Lung (tissue), 12 donors: ENCODE data around the gene ILRUN. TPM values are rescaled to one million over a fixed set of nuclear protein-coding genes. Genes with fewer than 3 reads are reported as not detected.
A peak's percentile ranks its signal among the peaks of the same experiment; 100 is the strongest.
"Not testable (repeated sequence)": the region's sequence is repeated elsewhere in the genome, so short reads cannot be mapped to it uniquely, and the experiment has no call there.

Experiments
- ATAC-seq: fragments of 200-7000 bp; cut with Tn5 transposase; one replicate; pipeline ENCODE4 v1.9.1; 2020; ENCODE audit warnings: moderate number of reproducible peaks; ENCODE audit not compliant: insufficient read depth, low FRiP score
- DNase-seq, 3 donors: peaks; one replicate each; pipeline ENCODE4 v3.0.0-alpha.2; 2013 to 2017
- H3K27ac ChIP-seq, 2 donors: one replicate each; pipeline ENCODE4 v1.5.1; 2013; ENCODE audit warnings: mild to moderate bottlenecking in 2 of 2, moderate library complexity in 2 of 2, control low read depth in 1 of 2, inconsistent platforms in 1 of 2, low read depth in 1 of 2, low read length in 1 of 2
- H3K27me3 ChIP-seq, 3 donors: one replicate each; pipeline ENCODE4 v1.5.1; 2013; ENCODE audit warnings: low read length in 2 of 3; ENCODE audit not compliant: control insufficient read depth in 3 of 3, insufficient read depth in 3 of 3
- H3K36me3 ChIP-seq, 4 donors: one replicate each; pipeline ENCODE4 v1.5.1; 2013; ENCODE audit warnings: low read length in 4 of 4, mild to moderate bottlenecking in 1 of 4, moderate library complexity in 1 of 4; ENCODE audit not compliant: control insufficient read depth in 4 of 4, insufficient read depth in 4 of 4
- H3K4me1 ChIP-seq, 5 donors: one replicate each; pipeline ENCODE4 v1.5.1; 2013; ENCODE audit warnings: low read length in 5 of 5, mild to moderate bottlenecking in 2 of 5, moderate library complexity in 1 of 5; ENCODE audit not compliant: control insufficient read depth in 5 of 5, insufficient read depth in 5 of 5
- H3K4me3 ChIP-seq: one replicate; pipeline ENCODE4 v1.5.1; 2013; ENCODE audit warnings: mild to moderate bottlenecking, control low read depth, moderate library complexity
- H3K9ac ChIP-seq, 2 donors: one replicate each; pipeline ENCODE4 v1.5.1; 2013; ENCODE audit warnings: low read length in 2 of 2, control low read depth in 1 of 2; ENCODE audit not compliant: insufficient read depth in 1 of 2
- H3K9me3 ChIP-seq, 4 donors: one replicate each; pipeline ENCODE4 v1.5.1; 2013; ENCODE audit warnings: low read length in 3 of 4, mild to moderate bottlenecking in 1 of 4, moderate library complexity in 1 of 4; ENCODE audit not compliant: control insufficient read depth in 4 of 4, insufficient read depth in 3 of 4
- WGBS, 2 donors: extraction: QIAGEN DNeasy Blood & Tissue Kit; methylation state at CpG; one replicate each; pipeline ENCODE4 v1.1.7; 2013; 5-methylcytosine and 5-hydroxymethylcytosine counted together
- polyA plus RNA-seq, 2 donors: library from polyadenylated mRNA; stranded (reverse); fragments of 200-250 nt; gene quantifications; one replicate each; pipeline ENCODE4 v1.2.1, GENCODE V29; 2013
- total RNA-seq, 2 donors: library from RNA; depleted of rRNA in 1 of 2; stranded (reverse); fragments of >200 nt in 1 of 2; gene quantifications; one replicate each; pipeline ENCODE4 v1.2.1, GENCODE V29; 2014 to 2021
- TF ChIP-seq, protein P1 (sequence below): IDR thresholded peaks from 2 replicates; pipeline ENCODE4 v1.5.1; 2012; ENCODE audit warnings: mild to moderate bottlenecking; ENCODE audit errors: control extremely low read depth, extremely low read depth
- donor health status: control.
- donor health status: control.
- donor health status: Bipolar disorder and iron deficiency.
- donor health status: healthy.
- donor health status: DM: yes; HTN: yes; CAD: no.

ILRUN gene
- total and polyA plus RNA-seq, 4 donors: 51.9 to 70.1 (median 56.0) TPM

DNA sequence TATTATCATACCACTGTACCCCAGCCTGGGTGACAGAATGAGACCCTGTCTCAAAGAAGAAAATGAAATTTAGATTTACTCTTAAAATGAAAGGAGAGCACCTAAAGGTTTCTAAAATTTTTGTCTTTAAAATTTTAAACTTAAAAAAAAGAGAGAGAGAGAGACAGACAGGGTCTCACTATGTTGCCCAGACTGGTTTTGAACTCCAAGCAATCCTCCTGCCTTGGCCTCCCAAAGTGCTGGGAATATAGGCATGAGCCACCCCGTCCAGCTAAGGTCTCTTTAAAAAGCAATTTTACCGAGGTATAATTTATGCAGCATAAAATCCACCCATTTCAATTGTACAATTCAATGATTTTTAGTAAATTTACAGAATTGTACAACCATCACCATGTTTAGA lies 33.2 kb downstream of the ILRUN start:
- ATAC-seq: no peak

DNA sequence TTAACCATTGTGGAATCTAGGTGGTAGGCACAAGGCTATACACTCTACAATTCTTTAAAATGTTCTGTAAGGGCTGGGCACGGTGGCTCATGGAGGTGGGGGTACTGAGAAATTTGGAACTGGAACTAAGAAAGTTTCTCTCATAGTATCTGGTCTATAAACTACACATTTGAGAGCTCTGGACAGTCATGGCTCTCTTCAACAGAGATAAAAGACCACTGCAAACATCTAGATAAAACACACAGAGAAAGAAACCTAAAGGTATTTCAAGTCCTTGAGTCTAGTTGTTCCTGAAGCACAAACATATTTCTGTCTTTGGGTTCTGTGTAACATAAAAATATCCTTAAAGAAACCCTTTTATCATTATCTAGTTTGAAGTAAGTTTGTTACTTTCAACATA lies 35.2 kb downstream of the ILRUN start:
- Histone ChIP-seq H3K27ac (no peak overlapping the region), H3K9me3 (no peaks in the 10 kb centered on the region), H3K4me1 (peaks cover 6 to 33% (median 14%) of the 10 kb centered on the region in 5 donors), H3K9ac (no peak overlapping the region), H3K27me3 (no peaks in the 10 kb centered on the region), H3K36me3 (no peaks in the 10 kb centered on the region), H3K4me3 (no peak overlapping the region)
- ATAC-seq (no peak), DNase-seq (no peak)
- TF ChIP-seq, protein P1, sequence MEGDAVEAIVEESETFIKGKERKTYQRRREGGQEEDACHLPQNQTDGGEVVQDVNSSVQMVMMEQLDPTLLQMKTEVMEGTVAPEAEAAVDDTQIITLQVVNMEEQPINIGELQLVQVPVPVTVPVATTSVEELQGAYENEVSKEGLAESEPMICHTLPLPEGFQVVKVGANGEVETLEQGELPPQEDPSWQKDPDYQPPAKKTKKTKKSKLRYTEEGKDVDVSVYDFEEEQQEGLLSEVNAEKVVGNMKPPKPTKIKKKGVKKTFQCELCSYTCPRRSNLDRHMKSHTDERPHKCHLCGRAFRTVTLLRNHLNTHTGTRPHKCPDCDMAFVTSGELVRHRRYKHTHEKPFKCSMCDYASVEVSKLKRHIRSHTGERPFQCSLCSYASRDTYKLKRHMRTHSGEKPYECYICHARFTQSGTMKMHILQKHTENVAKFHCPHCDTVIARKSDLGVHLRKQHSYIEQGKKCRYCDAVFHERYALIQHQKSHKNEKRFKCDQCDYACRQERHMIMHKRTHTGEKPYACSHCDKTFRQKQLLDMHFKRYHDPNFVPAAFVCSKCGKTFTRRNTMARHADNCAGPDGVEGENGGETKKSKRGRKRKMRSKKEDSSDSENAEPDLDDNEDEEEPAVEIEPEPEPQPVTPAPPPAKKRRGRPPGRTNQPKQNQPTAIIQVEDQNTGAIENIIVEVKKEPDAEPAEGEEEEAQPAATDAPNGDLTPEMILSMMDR: no peak
- WGBS, 2 donors: 80 to 93% methylated on average over 1 of the region's 1 CpG

More for the DNA sequence above, 33.2 kb downstream of the ILRUN start:
- H3K27ac ChIP-seq: no peak overlapping the region
- H3K9me3 ChIP-seq: no peaks in the 10 kb centered on the region
- peaks cover 5 to 23% (median 10%) of the 10 kb centered on the region in 5 donors for H3K4me1 ChIP-seq
- no peak overlapping the region for H3K9ac ChIP-seq
- 82 to 85% methylated on average over 2 of the region's 2 CpGs for WGBS, 2 donors
- no peak overlapping the region for H3K4me3 ChIP-seq
- no peaks in the 10 kb centered on the region for H3K36me3 ChIP-seq
- no peak for DNase-seq
- no peaks in the 10 kb centered on the region for H3K27me3 ChIP-seq
- TF ChIP-seq, protein P1: no peak

DNA sequence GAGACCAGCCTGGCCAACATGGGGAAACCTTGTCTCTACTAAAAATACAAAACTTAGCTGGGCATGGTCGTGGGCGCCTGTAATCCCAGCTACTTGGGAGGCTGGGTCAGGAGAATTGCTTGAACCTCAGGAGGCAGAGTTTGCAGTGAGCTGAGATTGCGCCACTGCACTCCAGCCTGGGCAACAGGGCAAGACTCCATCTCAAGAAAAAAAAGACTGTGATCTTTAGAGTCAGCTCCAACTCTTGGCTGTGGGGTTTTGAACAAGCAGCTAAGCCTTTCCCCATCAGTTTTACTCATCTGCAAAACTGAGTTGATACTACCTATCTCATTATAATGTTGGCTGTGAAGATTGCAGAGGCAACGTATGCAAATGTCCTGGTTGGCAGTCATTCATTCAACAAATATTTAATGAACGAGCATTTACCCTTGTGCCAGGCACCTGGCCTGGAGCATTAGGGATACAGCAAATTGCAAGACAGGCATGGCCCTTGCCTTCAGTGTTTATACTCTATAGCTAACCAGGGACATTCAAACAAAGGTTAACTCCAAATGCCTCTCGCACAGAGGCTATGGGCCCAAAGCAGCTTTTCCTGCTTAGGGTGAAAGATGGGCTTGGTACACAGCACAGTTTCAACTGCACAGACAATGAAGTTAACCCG lies 37.8 kb downstream of the ILRUN start:
- Histone ChIP-seq H3K4me3 (no peak overlapping the region), H3K27me3 (no peaks in the 10 kb centered on the region), H3K4me1 (peaks cover 9 to 35% (median 14%) of the 10 kb centered on the region in 5 donors), H3K27ac (peak overlapping the region in 1 of 2 donors; percentile 41), H3K36me3 (no peaks in the 10 kb centered on the region), H3K9ac (no peak overlapping the region), H3K9me3 (no peaks in the 10 kb centered on the region)
- 87 to 88% methylated on average over 7 of the region's 7 CpGs for WGBS, 2 donors
- TF ChIP-seq, protein P1: no peak
- no peak for ATAC-seq
- DNase-seq: no peak

DNA sequence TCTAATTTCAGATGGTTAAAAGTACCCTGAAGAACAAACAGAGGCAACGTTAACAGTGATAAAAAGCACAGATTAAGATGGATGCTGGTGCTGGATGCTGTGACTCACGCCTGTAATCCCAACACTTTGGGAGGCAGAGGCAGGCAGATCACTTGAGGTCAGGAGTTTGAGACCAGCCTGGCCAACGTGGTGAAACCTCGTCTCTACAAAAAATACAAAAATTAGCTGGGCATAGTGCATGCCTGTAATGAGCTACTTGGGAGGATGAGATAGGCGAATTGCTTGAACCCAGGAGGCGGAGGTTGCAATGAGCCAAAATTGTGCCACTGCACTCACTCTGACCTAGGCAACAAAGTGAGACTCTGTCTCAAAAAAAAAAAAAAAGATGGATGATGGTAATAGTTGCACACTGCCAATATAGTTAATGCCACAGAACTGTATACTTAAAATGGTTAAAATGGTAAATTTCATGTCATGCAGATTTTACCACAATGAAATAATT lies 38.5 kb downstream of the ILRUN start:
- not testable (repeated sequence) for ATAC-seq, H3K36me3 ChIP-seq, H3K9me3 ChIP-seq, H3K27me3 ChIP-seq, DNase-seq, H3K4me3 ChIP-seq, H3K9ac ChIP-seq
- Histone ChIP-seq H3K4me1 (peaks cover 9 to 35% (median 14%) of the 10 kb centered on the region in 5 donors), H3K27ac (peak overlapping the region; percentile 96 to 98)
- 57 to 64% methylated on average over 6 of the region's 6 CpGs for WGBS, 2 donors
